NOMO-1 treated with dmso at 0.1 percent for 144 hours (cell line): ENCODE measurements around the gene GABRR2.
"Not testable (repeated sequence)": the region's sequence is repeated elsewhere in the genome, so short reads cannot be mapped to it uniquely, and the experiment has no call there.

Experiments used
- DNase-seq: peaks from one replicate; lab custom pipeline; 2025; ENCODE audit not compliant: unreplicated experiment; lab: John Stamatoyannopoulos, UW

The GABRR2 gene

DNA sequence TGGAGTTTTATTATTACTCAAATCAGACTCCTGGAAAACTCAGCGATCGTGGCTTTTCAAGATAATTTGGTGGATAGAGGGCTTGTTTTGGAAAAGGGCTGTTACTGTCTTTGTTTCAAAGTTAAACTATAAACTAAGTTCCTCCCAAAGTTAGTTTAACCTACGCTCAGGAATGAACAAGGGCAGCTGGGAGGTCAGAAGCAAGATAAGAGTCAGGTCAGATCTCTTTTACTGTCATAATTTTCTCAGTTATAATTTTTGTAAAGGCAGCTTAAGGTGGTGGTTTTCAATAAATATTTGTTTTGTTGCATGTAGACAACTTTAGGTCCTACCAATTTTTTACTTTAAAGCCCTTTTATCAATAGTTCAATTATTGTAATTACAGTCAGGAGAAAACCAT is 9.2 kb upstream of the GABRR2 start:
- no peak for DNase-seq

DNA sequence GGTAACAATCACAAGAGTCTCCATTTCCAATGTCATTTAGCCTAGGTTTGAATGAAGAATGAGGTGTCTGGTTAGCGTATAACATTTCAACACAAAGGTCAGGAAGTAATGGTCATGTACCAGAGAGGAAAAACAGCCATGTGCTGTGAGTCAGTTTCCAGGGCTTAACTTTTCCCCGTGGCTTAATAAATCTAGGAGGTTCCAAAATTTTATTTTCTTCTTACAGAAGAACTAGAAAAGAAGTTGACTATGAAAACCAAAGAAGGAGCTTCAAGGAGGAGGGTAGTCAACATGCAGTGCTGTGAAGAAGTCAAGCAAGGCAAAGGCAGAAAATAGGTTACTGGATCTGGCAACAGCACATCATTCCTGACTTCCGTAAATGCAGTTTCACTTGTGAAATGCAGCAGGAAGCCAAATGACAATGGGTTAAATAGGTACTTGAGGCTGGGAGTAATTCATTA is 8.4 kb upstream of the GABRR2 start:
- peak; percentile 28 for DNase-seq

DNA sequence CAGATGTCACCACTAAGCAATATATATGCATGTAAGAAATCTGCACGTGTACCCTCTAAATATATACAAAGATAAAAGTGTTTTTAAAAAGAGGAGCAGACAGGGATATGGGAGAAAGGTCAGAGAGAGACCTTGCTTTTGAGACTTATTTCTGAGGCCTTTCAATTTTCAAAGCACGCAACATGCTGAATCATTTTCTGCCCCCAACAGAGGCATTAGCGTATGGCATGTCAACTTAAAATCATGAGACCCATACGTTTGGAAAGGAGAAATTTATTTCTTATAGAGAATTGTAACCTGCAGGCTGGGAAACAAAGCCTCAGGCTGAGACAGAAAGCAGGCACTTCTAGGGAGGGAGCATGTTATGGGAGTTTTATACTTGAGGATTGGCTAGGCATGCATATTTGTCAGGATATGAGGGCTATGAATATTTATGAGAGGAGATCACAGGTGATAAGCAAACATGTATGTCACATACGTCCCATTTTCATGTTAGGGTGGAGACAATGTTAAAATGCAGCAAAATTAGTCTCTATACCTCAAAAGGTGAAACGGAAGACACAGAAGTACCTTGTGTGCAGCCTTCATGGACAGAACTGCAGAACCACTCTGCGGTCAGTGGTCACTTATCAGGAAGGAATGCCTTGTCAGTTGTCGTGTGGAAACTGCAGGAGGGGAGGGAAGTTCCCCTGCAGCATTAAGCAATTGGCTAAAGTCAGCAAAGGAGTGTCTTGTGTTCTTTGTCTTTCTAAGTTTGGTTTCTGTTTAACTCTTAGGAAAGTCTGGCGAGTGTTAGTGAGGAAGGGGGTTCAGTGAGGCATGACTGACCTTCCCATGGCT is 6.3 kb upstream of the GABRR2 start:
- DNase-seq, result peak; percentile 67

DNA sequence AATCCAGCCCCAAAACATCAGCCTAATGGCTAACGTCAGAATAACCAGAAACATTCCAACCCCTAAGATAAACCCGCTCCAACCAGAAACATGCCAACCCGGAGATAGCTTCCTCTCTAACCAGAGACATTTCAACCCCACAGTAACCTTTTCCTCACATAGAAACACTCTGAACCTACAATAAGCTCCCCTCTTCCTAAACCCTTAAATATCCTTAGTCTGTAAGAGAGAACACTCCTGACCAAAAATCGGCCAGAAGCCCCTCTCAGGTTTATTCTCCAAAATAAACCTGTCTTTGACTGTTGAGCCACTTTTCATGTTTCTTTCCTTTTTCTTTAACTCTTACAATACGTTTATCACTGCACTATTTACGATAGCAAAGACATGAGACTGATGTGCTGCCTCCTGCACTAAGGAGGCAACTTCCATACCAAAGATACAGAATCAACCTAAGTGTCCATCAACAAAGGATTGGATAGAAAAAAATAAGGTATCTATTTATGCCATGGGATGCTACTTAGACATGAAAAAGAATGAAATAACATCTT is 5.0 kb upstream of the GABRR2 start:
- no peak for DNase-seq

DNA sequence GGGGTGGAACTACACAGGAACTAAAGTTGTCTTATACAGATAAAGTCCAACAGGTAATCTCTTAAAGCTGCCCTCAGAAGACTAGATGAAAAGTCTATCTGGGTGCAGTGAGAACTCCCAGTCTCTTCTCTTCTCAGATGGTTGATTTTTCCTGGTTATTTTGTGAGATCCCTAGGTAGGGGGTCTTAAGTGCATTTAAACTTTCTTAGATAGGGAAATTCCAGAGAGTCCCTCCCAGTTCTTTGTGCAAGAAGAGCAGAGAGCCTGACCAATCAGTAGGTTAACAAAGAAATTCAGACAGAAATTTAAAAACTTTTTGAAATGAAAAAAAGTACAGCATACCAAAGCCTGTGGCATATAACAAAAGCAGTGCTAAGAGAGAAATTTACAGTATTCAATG is 2.0 kb upstream of the GABRR2 start:
- no peak for DNase-seq

DNA sequence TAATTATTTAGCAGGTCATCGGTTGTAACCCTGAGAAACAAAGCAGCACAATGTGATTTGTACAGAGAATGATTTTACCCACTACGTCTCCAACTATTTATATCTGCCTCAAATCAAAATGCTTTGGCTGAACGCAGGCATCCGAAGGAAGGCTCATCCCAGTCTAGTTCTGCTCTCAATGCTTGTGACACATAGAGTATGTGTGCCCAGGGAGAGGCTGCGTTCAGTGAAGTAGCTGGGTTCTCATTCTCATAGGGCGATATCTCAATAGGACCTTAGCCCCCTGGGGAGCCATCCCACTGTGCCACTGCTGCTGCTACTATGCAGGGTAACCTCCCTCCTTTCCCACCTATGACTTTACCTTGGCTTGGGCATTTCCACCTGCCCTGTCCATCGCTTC is 407 bp downstream of the GABRR2 start:
- DNase-seq, result no peak

DNA sequence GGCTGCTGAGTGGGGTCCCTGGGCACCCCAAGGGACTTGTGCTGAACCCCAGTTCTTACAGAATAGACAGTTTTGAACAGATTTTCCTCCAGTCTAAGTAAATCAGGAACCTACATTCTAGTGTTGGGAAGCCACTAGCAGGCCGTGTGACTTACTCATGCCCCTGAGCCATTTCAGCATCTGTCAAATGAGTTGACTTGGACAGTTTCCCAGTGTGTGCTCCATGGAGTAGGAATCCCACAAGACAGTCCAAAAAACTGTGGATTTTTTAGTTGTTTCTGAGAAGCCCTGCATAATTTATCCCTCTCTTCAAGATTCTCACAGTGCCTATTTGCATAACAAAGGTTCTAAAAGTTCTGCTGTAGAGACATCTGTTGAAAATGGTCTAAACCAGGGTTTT is 2.1 kb downstream of the GABRR2 start:
- no peak for DNase-seq

DNA sequence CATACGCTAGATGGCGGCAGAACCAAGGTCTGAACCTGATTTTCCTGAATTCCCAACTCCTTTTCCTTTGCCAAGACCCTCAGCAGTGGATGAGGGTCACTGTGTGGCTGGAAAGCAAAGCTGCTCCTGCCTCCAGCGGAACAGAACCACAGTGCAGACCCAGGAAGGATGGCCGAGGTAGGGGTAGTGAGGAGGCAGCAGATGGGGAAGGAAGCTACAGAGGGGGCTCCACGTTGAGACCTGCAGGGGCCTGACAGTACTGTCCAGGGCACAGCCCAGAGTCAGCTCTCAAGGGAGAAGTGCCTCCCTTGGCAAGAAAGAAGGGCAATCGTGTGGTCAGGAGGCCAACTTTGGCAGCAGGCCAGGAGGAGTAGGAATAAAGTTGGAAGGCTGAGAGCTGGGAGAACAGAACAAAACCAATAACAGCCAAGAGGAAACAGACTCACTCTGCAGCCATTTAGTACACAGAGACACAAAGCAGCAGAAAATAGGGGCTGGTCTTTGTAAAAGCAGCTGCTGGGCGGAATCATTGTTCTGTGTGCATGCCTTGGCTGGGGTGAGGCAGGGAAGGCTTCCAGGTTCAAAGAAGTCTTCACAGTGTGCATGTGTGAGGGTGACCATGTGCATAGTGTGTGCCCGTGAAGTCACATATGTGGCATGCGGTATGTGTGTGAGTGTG is 3.1 kb downstream of the GABRR2 start:
- no peak for DNase-seq

DNA sequence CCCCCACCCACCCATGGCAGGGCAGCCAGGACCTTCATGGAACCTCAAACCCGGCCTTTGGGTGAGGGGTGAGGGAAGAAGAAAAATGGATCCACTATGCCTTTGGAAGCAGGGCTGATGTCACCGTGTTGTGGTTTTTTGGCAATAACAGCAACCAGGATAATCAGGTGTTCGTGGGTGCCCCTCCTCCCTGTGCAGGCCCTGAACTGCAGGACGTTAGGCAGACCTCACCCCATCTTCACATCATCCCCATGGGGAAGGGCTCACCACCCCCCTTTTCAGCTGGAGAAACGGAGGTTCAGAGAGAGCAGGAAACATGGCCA is 3.6 kb downstream of the GABRR2 start:
- no peak for DNase-seq

DNA sequence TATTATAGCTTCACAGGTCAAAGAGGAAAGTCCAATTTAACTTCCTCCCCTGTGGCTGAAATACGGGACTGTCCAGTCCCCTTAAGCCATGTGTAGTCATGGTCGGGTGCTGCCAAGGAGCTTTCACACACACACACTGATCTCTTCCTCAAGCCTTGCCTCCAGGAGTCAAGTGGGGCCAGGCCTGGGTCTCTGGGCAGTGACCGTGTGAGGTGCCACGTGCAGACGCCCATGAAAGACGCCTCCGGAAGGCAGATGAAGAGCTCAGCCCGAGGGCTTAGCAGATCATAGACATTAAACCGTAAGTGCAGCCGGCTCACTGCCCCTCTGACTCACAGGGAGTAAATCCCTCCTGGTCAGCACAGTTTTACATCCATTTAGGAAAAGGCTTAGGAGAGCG is 4.2 kb downstream of the GABRR2 start:
- DNase-seq, result no peak

DNA sequence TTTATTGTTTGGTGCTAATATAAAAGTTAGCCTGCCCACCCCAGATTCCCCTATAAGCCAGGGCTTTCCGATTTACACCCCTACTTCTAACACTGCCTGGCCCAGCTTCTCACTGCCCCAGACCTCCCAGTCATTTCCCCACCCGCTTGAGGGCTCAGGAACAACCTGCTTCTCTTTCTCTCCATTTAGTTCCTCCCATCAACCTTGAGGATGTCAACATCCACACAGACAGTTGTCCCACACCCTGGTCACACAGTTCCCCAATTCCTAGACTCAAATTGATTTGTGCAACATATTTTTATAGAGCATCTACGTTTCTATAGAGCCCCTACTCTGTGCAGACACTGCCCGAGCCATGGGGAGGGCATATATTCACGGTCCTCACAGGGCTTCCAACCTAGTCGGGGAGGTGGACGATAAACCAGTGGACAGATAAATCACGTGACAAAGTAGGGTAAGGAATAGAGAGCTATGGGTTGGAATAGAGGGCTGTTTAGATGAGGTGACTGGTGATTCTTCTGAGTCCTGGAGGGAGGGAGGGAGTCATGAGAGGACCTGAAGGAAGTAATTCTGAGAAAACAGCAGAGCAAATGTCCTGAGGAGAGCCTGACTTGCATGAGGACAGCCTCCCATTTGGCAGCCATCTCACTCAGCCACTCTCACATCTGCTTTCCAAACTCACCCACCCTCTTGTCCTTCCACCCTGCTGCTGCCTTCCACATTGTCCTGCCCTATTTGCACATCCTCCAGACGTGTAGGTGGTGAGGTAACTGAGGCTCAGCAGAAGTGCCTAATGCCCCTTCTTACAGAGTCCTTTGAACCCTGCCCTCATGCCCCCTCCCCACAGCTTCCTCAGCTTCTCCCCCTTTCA is 6.3 kb downstream of the GABRR2 start:
- peak; percentile 78 for DNase-seq

DNA sequence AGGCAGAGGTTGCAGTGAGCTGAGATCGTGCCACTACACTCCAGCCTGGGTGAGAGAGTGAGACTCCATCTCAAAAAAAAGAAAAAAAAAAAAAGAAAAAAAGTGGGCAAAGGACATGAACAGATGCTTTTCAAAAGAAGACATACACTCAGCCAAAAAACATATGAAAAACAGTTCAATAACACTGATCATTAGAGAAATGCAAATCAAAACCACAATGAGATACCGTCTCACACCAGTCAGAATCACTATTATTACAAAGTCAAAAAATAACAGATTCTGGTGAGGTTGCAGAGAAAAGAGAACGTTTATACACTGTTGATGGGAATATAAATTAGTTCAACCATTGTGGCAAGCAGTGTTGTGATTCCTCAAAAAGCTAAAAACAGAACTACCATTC is 10.6 kb downstream of the GABRR2 start:
- not testable (repeated sequence) for DNase-seq

DNA sequence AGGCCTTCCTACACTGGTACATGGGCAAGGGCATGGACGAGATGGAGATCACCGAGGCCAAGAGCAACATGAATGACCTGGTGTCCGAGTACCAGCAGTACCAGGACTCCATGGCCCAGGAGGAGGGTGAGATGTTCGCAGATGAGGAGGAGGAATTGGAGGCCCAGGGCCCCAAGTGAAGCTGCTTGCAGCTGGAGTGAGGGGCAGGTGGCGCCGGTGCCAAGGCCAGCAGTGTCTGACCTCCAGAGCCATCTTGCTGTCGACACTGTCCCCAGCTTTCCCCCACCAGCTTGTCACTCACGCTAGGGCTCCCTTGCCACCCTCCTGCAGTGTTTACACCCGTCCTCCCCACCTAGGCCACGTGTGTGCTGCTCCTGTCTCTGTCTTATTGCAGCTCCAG is 12.2 kb downstream of the GABRR2 start:
- no peak for DNase-seq

DNA sequence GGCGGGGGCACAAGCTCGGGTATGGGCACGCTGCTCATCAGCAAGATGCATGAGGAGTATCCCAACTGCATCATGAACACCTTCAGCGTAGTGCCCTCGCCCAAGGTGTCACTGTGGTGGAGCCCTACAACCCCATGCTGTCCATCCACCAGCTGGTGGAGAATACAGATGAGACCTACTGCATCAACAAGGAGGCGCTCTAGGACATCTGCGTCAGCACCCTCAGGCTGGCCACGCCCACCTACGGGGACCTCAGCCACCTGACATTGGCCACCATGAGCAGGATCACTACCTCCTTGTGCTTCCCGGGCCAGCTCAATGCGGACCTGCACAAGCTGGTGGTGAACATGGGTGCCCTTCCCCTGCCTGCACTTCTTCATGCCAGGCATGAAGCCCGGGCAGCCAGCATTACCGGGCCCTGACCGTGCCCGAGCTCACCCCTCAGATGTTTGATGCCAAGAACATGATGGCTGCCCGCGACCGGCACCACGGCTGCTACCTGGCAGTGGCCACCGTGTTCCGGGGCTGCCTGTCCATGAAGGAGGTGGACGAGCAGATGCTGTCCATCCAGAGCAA is 12.8 kb downstream of the GABRR2 start:
- DNase-seq, result no peak

DNA sequence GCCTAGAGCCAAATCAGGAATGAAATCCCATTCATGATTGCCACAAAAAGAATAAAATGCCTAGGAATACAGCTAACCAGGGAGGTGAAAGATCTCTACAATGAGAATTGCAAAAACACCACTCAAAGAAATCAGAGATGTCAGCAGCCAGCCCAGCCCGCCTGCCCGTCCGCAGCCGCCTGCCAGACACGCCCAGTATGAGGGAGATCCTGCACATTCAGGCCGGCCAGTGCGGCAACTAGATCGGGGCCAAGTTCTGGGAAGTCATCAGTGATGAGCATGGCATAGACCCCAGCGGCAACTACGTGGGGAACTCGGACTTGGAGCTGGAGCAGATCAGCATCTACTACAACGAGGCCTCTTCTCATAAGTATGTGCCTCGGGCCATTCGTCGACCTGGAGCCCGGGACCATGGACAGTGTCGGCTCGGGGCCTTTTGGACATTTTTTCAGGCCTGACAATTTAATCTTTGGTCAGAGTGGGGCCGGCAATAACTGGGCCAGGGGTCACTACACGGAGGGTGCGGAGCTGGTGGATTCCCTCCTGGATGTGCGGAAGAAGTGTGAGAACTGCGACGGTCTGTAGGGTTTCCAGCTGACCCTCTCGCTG is 13.4 kb downstream of the GABRR2 start:
- no peak for DNase-seq

DNA sequence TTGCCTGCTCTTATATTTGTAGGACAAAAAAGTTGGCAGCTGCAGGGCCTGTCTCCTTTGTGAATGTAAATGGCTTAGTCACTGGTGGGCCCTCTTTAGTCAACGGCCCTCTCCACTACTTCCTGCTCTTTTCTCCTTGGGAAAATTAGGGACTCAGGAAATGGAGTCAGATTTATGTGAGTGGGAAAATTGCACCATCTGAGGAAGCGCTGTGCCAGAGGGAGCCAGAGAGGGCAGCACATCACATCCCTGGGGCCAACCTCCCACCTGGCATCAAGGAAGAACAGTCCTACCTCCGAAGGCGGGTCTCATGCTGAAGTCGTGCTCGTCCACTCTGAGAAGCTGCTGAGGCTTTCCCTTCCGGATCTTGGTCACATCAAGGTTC is 15.6 kb downstream of the GABRR2 start:
- DNase-seq, result no peak

DNA sequence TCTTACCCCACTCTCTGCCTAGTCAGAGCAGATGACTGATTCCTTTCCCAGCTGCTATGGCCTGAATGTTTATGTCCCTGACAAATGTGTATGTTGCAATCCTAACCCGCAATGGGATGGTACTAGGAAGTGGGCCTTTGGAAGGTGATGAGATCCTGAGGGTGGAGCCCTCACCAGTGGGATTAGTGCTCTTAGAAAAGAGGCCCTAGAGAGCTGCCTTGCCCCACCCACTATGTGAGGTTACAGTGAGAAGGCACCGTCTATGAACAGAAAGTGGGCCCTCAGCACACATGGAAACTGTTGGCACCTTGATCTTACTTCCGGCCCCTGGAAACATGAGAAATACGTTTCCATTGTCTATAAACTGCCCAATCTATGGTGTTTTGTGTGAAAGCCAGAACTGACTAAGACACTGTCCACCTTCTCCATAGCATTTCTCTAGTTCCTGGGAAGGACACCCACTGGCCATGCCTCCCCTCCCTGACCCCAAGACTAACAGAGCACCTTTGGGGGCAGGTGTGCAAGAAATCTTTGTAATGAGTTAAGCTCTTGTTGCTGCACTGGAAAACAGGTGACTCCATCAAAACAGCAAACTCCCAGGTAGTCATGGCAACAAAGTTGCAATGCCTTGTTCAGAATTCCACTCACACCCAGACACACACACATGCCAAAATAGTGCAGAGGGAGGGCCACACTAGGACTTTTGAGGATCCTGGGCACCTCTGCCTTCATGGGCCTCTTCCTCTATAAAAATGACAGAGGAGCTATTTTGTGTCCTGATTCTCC is 16.2 kb downstream of the GABRR2 start:
- peak; percentile 24 for DNase-seq

DNA sequence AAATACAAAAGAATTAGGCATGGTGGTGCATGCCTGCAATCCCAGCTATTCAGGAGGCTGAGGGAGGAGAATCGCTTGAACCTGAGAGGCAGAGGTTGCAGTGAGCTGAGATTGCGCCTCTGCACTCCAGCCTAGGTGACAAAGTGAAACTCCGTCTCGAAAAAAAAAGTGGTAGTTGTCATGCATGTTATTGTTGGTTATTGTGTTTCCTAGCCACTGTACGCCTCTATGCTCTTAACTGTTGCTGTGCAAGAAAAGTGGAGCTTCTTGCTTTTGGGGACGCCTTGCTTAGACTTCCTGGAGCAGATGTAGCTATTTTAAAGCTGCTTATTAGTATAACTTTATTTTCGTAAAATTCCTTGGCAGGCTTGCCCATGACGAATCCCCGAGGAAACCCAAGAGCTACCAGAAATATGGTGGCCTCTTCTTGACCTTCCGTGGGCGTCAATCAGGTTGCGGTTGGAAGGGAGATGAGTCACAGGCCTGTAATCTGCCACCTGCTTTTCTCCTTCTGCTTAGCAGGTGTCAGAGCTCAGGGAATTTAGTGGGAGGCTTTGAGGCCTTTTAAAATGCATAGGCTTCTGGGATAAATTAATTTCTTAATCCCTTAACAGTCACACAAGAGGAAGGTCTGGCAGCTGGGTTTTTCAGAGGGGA is 17.3 kb downstream of the GABRR2 start:
- DNase-seq, result peak; percentile 58

DNA sequence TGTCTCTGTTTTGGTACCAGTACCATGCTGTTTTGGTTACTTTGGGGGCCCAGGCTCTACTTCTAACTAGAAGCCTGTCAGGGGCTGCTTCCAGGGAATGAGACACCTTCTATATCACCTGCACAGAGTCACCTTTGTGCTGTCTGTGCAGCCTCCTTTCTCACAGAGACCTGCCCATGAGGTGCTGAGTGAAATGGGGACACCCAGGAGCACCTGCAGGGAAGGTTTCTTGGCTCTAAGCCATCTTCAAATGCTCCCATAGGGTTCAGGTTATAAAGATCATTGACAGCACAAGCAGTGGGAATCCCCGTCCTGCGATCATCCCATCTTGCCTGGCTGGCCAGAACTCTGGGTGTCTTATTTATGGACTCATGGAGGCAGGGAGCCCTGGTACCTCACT is 19.1 kb downstream of the GABRR2 start:
- no peak for DNase-seq
